NB4 (cell line): ENCODE measurements around the gene RPL41.
A peak's percentile ranks its signal among the peaks of the same experiment; 100 is the strongest.

Experiments
- DNase-seq: peaks from one replicate; pipeline ENCODE4 v3.0.0; 2010; ENCODE audit warnings: low read depth
- H3K4me3 ChIP-seq: one replicate; pipeline ENCODE4 v1.5.1; 2011; ENCODE audit warnings: mild to moderate bottlenecking, low read depth, low read length, moderate library complexity
- CTCF ChIP-seq: IDR thresholded peaks from one replicate; pipeline ENCODE4 v1.5.1; 2012; ENCODE audit warnings: low read depth, low read length
- MAX ChIP-seq: IDR thresholded peaks from 2 replicates; pipeline ENCODE4 v1.6.1; 2011; ENCODE audit warnings: low read depth, low read length
- MYC ChIP-seq: IDR thresholded peaks from 2 replicates; pipeline ENCODE4 v1.6.1; 2011; ENCODE audit warnings: low read depth, low read length
- POLR2A ChIP-seq: IDR thresholded peaks from 2 replicates; pipeline ENCODE4 v1.6.1; 2011; ENCODE audit warnings: mild to moderate bottlenecking; ENCODE audit not compliant: insufficient read length; ENCODE audit errors: extremely low read depth

The RPL41 gene

GRCh38 chr12:56146492-56147460, 30.3 kb downstream of the RPL41 start:
- H3K4me3 ChIP-seq, result no peak overlapping the region
- TF ChIP-seq MAX (no peak), CTCF (no peak), POLR2A (no peak), MYC (no peak)
- peak; percentile 39 for DNase-seq

GRCh38 chr12:56150563-56150962, 34.1 kb downstream of the RPL41 start:
- H3K4me3 ChIP-seq, result no peak overlapping the region
- TF ChIP-seq POLR2A (no peak), MAX (no peak), CTCF (no peak), MYC (no peak)
- no peak for DNase-seq

GRCh38 chr12:56151672-56152131, 35.3 kb downstream of the RPL41 start:
- no peak for DNase-seq
- TF ChIP-seq CTCF (peak; percentile 6), MYC (no peak), POLR2A (no peak)
- H3K4me3 ChIP-seq, result peak overlapping the region; percentile 90

- peak within 1 kb of the TSS; percentile 90 for H3K4me3 ChIP-seq
- DNase-seq, result peak; percentile 99
- TF ChIP-seq MYC (peak; percentile 83), MAX (no peak; the same call in 1 of the 2 replicates), POLR2A (peak; percentile 75), CTCF (no peak)
Observed at GRCh38 chr12:56152132-56152755, 35.8 kb downstream of the RPL41 start, which contains the start of gene MYL6B. Gene MYL6B, plus strand, starts transcription at chr12:56152587. Its CDS starts 1,332 bp downstream, at chr12:56153919.

- DNase-seq, result no peak
- TF ChIP-seq CTCF (no peak), MYC (no peak), POLR2A (no peak), MAX (no peak)
- H3K4me3 ChIP-seq, result peak overlapping the region; percentile 90
Observed at GRCh38 chr12:56152756-56153677, 36.6 kb downstream of the RPL41 start.
